Calu3 (cell line): ENCODE data around the gene KCNMB3. TPM values are rescaled to one million over a fixed set of nuclear protein-coding genes. Genes with fewer than 3 reads are reported as not detected.

ENCODE experiments used
- Bru-seq: library from RNA; stranded (reverse); fragments of 400-500 nt; gene quantifications from one replicate; lab custom pipeline; 2021; lab: Mats Ljungman, UMichigan
- BruChase-seq, 2 experiments: library from RNA; stranded (reverse); fragments of 400-500 nt; gene quantifications; one replicate each; lab custom pipeline; 2021; lab: Mats Ljungman, UMichigan
- BruUV-seq: library from RNA; stranded (reverse); fragments of 400-500 nt; replicated peaks from 2 replicates; lab custom pipeline; 2021; lab: Mats Ljungman, UMichigan
- CTCF ChIA-PET: fragments of 300-600 bp; sonication (Branson Sonifier 250); formaldehyde crosslinking; loops from one replicate; lab custom pipeline; 2022; ENCODE audit warnings: antibody characterized with exemption; lab: Charles Lee
- DNase-seq: peaks from one replicate; pipeline ENCODE4 v3.0.0; 2022
- H3K27ac Mint-ChIP-seq: one replicate; pipeline ENCODE4 v1.8.0; 2022; ENCODE audit warnings: mixed read lengths; ENCODE audit not compliant: unreplicated experiment
- H3K27me3 Mint-ChIP-seq: one replicate; pipeline ENCODE4 v1.8.0; 2022; ENCODE audit warnings: mixed read lengths; ENCODE audit not compliant: unreplicated experiment
- H3K36me3 Mint-ChIP-seq: one replicate; pipeline ENCODE4 v1.8.0; 2022; ENCODE audit warnings: mild to moderate bottlenecking, moderate library complexity, mixed read lengths; ENCODE audit not compliant: insufficient read depth, unreplicated experiment
- H3K4me1 Mint-ChIP-seq: one replicate; pipeline ENCODE4 v1.8.0; 2022; ENCODE audit warnings: mild to moderate bottlenecking, low read depth, mixed read lengths; ENCODE audit not compliant: unreplicated experiment
- H3K4me3 Mint-ChIP-seq: one replicate; pipeline ENCODE4 v1.8.0; 2022; ENCODE audit warnings: mild to moderate bottlenecking, low read depth, moderate library complexity, mixed read lengths; ENCODE audit not compliant: unreplicated experiment
- H3K9me3 Mint-ChIP-seq: one replicate; pipeline ENCODE4 v1.8.0; 2022; ENCODE audit warnings: low read depth, mixed read lengths; ENCODE audit not compliant: unreplicated experiment
- intact Hi-C: fragments of 100-400 bp; cut with micrococcal nuclease; formaldehyde crosslinking; loops from one replicate; pipeline ENCODE4 v1.10.0; 2022; ENCODE audit not compliant: unreplicated experiment
- long read RNA-seq: library from polyadenylated mRNA; stranded (forward); transcript quantifications from one replicate; pipeline ENCODE4 v2.0.0, GENCODE V29; 2022
- total RNA-seq: library from RNA; stranded (reverse); gene quantifications from 2 replicates; pipeline ENCODE4 v1.2.3, GENCODE V29; 2022
- TF ChIP-seq, protein P1 (sequence below): fragments of 200-600 bp; IDR thresholded peaks from one replicate; pipeline ENCODE4 v1.8.0; 2022; ENCODE audit warnings: antibody characterized with exemption; ENCODE audit not compliant: unreplicated experiment

The KCNMB3 gene, protein sequence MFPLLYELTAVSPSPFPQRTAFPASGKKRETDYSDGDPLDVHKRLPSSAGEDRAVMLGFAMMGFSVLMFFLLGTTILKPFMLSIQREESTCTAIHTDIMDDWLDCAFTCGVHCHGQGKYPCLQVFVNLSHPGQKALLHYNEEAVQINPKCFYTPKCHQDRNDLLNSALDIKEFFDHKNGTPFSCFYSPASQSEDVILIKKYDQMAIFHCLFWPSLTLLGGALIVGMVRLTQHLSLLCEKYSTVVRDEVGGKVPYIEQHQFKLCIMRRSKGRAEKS
- total RNA-seq (4.6 and 6.4 TPM in 2 replicates), Bru-seq, nascent RNA (percentile 68 among the genes with signal in this experiment), BruChase-seq, experiment 1, labeled RNA remaining after a 6-hour chase (percentile 65 among the genes with signal in this experiment), BruChase-seq, experiment 2, labeled RNA remaining after a 2-hour chase (percentile 65 among the genes with signal in this experiment)
- long read RNA-seq, partial matches to known transcripts, result 2 of 2 reads
- long read RNA-seq, other reads (novel, unspliced or antisense), result 0 of 2 reads

DNA sequence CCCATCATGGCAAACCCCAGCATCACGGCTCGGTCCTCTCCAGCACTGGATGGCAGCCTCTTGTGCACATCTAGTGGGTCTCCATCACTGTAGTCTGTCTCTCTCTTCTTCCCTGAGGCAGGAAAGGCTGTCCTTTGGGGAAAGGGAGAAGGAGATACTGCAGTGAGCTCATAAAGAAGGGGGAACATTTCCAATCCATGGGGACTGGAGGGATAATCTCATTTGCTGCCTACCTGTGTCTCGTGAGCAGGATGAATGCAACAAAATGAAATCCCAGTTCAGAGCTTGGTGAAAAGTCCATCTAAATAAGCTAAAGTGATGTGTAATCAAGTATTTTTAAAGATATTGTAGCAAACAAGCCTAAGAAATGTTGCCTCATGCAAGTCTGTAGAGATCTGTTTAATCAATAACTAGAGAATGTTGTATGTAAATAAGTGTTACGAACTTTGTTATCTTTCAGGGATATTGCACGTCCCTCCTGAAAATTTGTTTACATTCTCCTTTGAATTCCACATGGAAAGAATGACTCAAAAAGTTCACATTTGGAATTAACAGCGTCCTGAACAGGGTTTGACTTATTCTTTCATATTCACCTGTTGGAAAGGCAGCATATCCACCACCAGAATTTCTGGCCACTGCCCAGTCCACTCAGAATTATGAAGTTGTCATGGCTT lies at the start of gene KCNMB3:
Gene KCNMB3 (minus strand): TSS at position 312 of the 674 bp plus-strand sequence. CDS start 124 bp downstream, at position 188.
- TF ChIP-seq, protein P1, sequence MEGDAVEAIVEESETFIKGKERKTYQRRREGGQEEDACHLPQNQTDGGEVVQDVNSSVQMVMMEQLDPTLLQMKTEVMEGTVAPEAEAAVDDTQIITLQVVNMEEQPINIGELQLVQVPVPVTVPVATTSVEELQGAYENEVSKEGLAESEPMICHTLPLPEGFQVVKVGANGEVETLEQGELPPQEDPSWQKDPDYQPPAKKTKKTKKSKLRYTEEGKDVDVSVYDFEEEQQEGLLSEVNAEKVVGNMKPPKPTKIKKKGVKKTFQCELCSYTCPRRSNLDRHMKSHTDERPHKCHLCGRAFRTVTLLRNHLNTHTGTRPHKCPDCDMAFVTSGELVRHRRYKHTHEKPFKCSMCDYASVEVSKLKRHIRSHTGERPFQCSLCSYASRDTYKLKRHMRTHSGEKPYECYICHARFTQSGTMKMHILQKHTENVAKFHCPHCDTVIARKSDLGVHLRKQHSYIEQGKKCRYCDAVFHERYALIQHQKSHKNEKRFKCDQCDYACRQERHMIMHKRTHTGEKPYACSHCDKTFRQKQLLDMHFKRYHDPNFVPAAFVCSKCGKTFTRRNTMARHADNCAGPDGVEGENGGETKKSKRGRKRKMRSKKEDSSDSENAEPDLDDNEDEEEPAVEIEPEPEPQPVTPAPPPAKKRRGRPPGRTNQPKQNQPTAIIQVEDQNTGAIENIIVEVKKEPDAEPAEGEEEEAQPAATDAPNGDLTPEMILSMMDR, result no peak
- no peak within 1 kb of the TSS for H3K4me3 Mint-ChIP-seq
- peak within 1 kb of the TSS; percentile 16 for H3K27ac Mint-ChIP-seq
- H3K27me3 Mint-ChIP-seq, result no peaks in the 10 kb centered on the region
- no peaks in the 10 kb centered on the region for H3K9me3 Mint-ChIP-seq
- no peak for DNase-seq
- CTCF ChIA-PET, result interaction anchor here (0.6 kb wide), 1 partner anchor 251 kb away, joined by 6 read pairs; no protein-coding TSS in a partner anchor
- BruUV-seq, result no TSS peak
- H3K4me1 Mint-ChIP-seq, result peaks cover 11% of the 10 kb centered on the region
- H3K36me3 Mint-ChIP-seq, result no peaks in the 10 kb centered on the region
- intact Hi-C loops, result no loop called here

DNA sequence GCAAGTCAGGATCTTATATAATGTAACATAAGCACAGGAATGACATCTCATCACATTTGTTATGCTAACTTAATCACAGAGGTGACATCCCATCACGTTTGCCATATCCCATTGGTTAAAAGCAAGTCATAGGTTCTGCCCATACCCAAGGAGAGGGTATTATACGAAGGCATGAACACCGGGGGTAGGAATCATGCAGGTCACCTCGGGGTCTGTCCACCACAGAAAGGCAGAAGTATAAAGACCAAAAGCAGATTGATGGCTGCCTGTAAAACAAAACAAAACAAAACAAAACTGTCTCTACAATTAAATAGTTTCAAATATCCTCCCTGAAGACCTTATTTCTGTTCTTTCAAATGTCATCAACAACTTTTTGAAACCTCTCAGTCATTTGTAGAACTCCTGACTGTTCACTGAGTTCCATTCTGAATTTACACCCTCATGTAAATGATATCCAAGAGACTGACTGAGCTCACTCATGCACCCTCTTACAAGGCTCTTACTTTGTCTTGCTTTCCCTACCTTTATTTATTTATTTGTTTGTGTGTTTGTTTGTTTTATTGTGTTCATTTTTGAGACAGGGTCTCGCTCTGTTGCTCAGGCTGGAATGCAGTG lies 49.2 kb upstream of the KCNMB3 start:
- DNase-seq, result no peak
- CTCF ChIA-PET, result no interaction called here
- no peak overlapping the region for H3K4me3 Mint-ChIP-seq
- intact Hi-C loops, result no loop called here
- H3K36me3 Mint-ChIP-seq, result no peaks in the 10 kb centered on the region
- H3K27ac Mint-ChIP-seq, result no peak overlapping the region
- H3K9me3 Mint-ChIP-seq, result peaks cover 2% of the 10 kb centered on the region
- TF ChIP-seq, protein P1, result no peak
- BruUV-seq, result no TSS peak
- H3K4me1 Mint-ChIP-seq, result no peaks in the 10 kb centered on the region
- no peaks in the 10 kb centered on the region for H3K27me3 Mint-ChIP-seq

DNA sequence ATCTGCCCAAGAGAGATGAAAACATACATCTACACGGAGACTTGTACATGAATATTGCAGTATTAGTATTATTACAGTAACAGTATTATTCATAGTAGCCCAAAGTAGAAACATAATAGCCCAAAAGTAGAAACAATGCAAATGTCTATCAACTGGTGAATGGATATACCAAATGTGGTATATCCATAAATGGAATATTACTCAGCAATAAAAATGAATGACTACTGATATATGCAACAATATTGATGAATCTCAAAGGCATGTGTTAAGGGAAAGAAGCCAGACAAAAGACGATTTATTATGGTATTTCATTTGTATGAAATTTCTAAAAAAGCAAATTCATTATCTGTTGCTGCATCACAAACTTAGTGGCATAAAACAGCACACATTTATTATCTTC lies 48.4 kb upstream of the KCNMB3 start:
- Mint-ChIP-seq H3K27ac (no peak overlapping the region), H3K9me3 (peaks cover 2% of the 10 kb centered on the region), H3K4me1 (no peaks in the 10 kb centered on the region), H3K27me3 (no peaks in the 10 kb centered on the region), H3K4me3 (no peak overlapping the region), H3K36me3 (no peaks in the 10 kb centered on the region)
- CTCF ChIA-PET, result interaction anchor here (0.6 kb wide), 1 partner anchor 1360 kb away, joined by 3 read pairs; no protein-coding TSS in a partner anchor
- no TSS peak for BruUV-seq
- intact Hi-C loops, result no loop called here
- TF ChIP-seq, protein P1, result no peak
- no peak for DNase-seq
